ENCODE data around the gene DENND2A.
A peak's percentile ranks its signal among the peaks of the same experiment; 100 is the strongest.

Gene DENND2A

DNA sequence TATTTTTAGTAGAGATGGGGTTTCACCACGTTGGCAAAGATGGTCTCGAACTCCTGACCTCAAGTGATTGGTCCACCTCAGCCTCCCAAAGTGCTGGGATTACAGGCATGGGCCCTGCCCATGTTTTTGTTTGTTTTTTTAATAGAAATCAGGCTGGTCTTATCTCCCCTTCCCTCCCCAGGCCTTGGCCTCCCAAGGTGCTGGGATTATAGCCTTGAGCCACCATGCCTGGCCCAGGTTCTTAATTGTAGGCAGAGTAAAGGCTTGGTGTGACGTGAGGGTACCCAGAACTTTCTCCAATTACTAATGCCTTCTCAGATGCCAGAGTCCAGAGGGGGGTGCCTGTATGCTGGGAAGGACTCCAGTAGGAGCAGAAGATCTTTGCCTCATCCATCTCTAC is 156.1 kb downstream of the DENND2A start:
- Histone ChIP-seq H3K9me2 (replicated peaks; ENCODE audit: control insufficient read depth, low read length) (no peaks in the 10 kb centered on the region), H3K4me3 (ENCODE audit: low read length) (no peak overlapping the region), H3K27ac (ENCODE audit: low read depth, low read length) (no peak overlapping the region), H3K79me2 (ENCODE audit: control insufficient read depth, low read length) (no peaks in the 10 kb centered on the region), H4K20me1 (ENCODE audit: control insufficient read depth, insufficient read depth, low read depth, low read length) (no peaks in the 10 kb centered on the region), H3K9me3 (ENCODE audit: control insufficient read depth, insufficient read depth, low read length) (no peaks in the 10 kb centered on the region), H3K4me1 (ENCODE audit: control insufficient read depth, low read length) (peaks cover 5% of the 10 kb centered on the region), H3F3A (ENCODE audit: control insufficient read depth, insufficient read depth) (no peaks in the 10 kb centered on the region), H3K4me2 (ENCODE audit: low read length) (no peak overlapping the region), H3K36me3 (ENCODE audit: control insufficient read depth, low read length) (no peaks in the 10 kb centered on the region), H3K27me3 (ENCODE audit: control insufficient read depth, low read length) (peaks cover 8% of the 10 kb centered on the region; the same call in 1 of the 2 replicates)
- TF ChIP-seq, protein P1, sequence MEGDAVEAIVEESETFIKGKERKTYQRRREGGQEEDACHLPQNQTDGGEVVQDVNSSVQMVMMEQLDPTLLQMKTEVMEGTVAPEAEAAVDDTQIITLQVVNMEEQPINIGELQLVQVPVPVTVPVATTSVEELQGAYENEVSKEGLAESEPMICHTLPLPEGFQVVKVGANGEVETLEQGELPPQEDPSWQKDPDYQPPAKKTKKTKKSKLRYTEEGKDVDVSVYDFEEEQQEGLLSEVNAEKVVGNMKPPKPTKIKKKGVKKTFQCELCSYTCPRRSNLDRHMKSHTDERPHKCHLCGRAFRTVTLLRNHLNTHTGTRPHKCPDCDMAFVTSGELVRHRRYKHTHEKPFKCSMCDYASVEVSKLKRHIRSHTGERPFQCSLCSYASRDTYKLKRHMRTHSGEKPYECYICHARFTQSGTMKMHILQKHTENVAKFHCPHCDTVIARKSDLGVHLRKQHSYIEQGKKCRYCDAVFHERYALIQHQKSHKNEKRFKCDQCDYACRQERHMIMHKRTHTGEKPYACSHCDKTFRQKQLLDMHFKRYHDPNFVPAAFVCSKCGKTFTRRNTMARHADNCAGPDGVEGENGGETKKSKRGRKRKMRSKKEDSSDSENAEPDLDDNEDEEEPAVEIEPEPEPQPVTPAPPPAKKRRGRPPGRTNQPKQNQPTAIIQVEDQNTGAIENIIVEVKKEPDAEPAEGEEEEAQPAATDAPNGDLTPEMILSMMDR (IDR thresholded peaks at IDR 0.05; ENCODE audit: low read depth, low read length, poor library complexity, severe bottlenecking) = no peak
- TF ChIP-seq EZH2phosphoT487 (IDR thresholded peaks at IDR 0.05; ENCODE audit: borderline replicate concordance, low read length) = no peak

DNA sequence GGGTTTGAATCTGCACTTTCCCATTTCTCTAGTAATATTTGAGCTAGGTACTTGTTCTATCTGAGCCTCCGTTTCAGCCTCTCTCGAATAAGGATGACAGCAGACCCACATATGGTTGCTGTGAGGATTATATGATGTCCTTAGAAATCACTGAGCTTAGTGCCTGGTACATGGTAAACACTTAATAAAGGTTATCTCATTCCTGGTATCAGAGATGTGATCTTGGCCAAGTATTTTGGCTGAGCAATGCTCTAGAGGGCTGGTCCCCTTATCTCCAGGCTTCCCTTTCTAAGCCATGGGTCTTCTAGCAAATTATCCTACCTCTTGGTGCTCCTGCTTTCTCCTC is 160.9 kb downstream of the DENND2A start:
- H3K9me2 ChIP-seq (replicated peaks; ENCODE audit: control insufficient read depth, low read length) = no peaks in the 10 kb centered on the region
- peaks cover 21% of the 10 kb centered on the region for H4K20me1 ChIP-seq (ENCODE audit: control insufficient read depth, insufficient read depth, low read depth, low read length)
- peaks cover 29% of the 10 kb centered on the region for H3K4me1 ChIP-seq (ENCODE audit: control insufficient read depth, low read length)
- H3F3A ChIP-seq (ENCODE audit: control insufficient read depth, insufficient read depth) = no peaks in the 10 kb centered on the region
- peak overlapping the region; percentile 82 for H3K4me2 ChIP-seq (ENCODE audit: low read length)
- no peaks in the 10 kb centered on the region for H3K9me3 ChIP-seq (ENCODE audit: control insufficient read depth, insufficient read depth, low read length)
- peak overlapping the region; percentile 90 for H3K4me3 ChIP-seq (ENCODE audit: low read length)
- H3K27me3 ChIP-seq (ENCODE audit: control insufficient read depth, low read length) = peaks cover 2% of the 10 kb centered on the region; the same call in 1 of the 2 replicates
- no peak for TF ChIP-seq EZH2phosphoT487 (IDR thresholded peaks at IDR 0.05; ENCODE audit: borderline replicate concordance, low read length)
- TF ChIP-seq, protein P1 (IDR thresholded peaks at IDR 0.05; ENCODE audit: low read depth, low read length, poor library complexity, severe bottlenecking) = no peak
- H3K27ac ChIP-seq (ENCODE audit: low read depth, low read length) = no peak overlapping the region
- H3K79me2 ChIP-seq (ENCODE audit: control insufficient read depth, low read length) = peaks cover 46% of the 10 kb centered on the region
- peaks cover 12% of the 10 kb centered on the region for H3K36me3 ChIP-seq (ENCODE audit: control insufficient read depth, low read length)

DNA sequence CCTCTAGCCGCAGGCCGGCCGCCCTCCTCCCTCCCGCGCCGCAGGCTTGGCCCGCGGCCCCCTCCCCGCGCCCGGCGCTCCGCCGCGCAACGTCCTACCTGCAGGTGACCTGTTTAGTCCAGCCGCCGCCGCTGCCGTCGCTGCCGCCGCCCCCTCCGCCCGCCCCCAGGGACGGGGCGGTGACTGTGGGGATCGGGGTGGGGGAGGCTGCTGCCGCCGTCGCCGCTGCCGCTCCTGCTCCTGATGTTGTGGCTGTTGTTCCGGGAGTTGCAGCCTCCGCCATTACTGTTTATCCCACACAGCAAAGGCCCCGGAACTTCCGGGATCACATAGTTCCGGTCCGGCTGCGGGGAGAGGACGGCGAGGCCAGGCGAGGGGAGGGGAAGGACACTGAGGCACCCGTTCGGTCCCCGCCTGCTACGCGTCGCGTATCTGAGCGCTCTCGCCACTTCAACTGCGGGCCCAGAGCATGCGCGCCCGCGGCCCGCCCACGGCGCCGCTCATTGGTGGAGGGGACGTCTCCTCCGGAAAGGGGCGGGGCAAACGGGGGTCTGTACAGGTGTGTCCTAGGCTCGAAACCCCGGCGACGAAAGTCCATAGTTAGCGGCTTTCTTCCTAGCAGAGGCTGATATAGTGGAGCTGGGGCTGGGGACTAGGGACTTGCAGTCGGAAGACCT is 161.4 kb downstream of the DENND2A start, which contains the start of gene MKRN1:
Gene MKRN1 (minus strand): TSS at position 444 of the 677 bp plus-strand sequence. CDS start 161 bp downstream, at position 283.
- no peaks in the 10 kb centered on the region for H3F3A ChIP-seq (ENCODE audit: control insufficient read depth, insufficient read depth)
- H3K79me2 ChIP-seq (ENCODE audit: control insufficient read depth, low read length) = peaks cover 51% of the 10 kb centered on the region
- peak within 1 kb of the TSS; percentile 75 for H3K27ac ChIP-seq (ENCODE audit: low read depth, low read length)
- no peaks in the 10 kb centered on the region for H3K27me3 ChIP-seq (ENCODE audit: control insufficient read depth, low read length)
- no peak for TF ChIP-seq EZH2phosphoT487 (IDR thresholded peaks at IDR 0.05; ENCODE audit: borderline replicate concordance, low read length)
- TF ChIP-seq, protein P1 (IDR thresholded peaks at IDR 0.05; ENCODE audit: low read depth, low read length, poor library complexity, severe bottlenecking) = no peak
- no peaks in the 10 kb centered on the region for H3K9me3 ChIP-seq (ENCODE audit: control insufficient read depth, insufficient read depth, low read length)
- peak within 1 kb of the TSS; percentile 90 for H3K4me3 ChIP-seq (ENCODE audit: low read length)
- H3K36me3 ChIP-seq (ENCODE audit: control insufficient read depth, low read length) = peaks cover 12% of the 10 kb centered on the region
- peak within 1 kb of the TSS; percentile 82 for H3K4me2 ChIP-seq (ENCODE audit: low read length)
- no peaks in the 10 kb centered on the region for H3K9me2 ChIP-seq (replicated peaks; ENCODE audit: control insufficient read depth, low read length)
- peaks cover 21% of the 10 kb centered on the region for H4K20me1 ChIP-seq (ENCODE audit: control insufficient read depth, insufficient read depth, low read depth, low read length)
- H3K4me1 ChIP-seq (ENCODE audit: control insufficient read depth, low read length) = peaks cover 29% of the 10 kb centered on the region

Data from DOHH2 (cell line).